Esophagus (tissue), 2 donors: ENCODE data around the gene OCA2. TPM values are rescaled to one million over a fixed set of nuclear protein-coding genes. Genes with fewer than 3 reads are reported as not detected.

Source experiments
- H3K27ac ChIP-seq, 2 donors: one replicate each; pipeline ENCODE4 v1.5.1; 2013; ENCODE audit warnings: low read depth in 2 of 2, mild to moderate bottlenecking in 2 of 2, inconsistent platforms in 1 of 2, low read length in 1 of 2, moderate library complexity in 1 of 2
- H3K27me3 ChIP-seq, 2 donors: one replicate each; pipeline ENCODE4 v1.6.1; 2013; ENCODE audit warnings: low read length in 2 of 2, control low read depth in 1 of 2, mild to moderate bottlenecking in 1 of 2; ENCODE audit not compliant: insufficient read depth in 2 of 2, control insufficient read depth in 1 of 2
- H3K36me3 ChIP-seq, 2 donors: one replicate each; pipeline ENCODE4 v1.6.1; 2013; ENCODE audit warnings: low read length in 1 of 2; ENCODE audit not compliant: control insufficient read depth in 2 of 2, insufficient read depth in 2 of 2
- H3K4me1 ChIP-seq, 2 donors: one replicate each; pipeline ENCODE4 v1.6.1; 2013; ENCODE audit warnings: low read length in 1 of 2; ENCODE audit not compliant: control insufficient read depth in 2 of 2, insufficient read depth in 2 of 2
- H3K4me3 ChIP-seq, 2 donors: one replicate each; pipeline ENCODE4 v1.5.1; 2013; ENCODE audit warnings: low read length in 2 of 2, mild to moderate bottlenecking in 2 of 2, low read depth in 1 of 2, moderate library complexity in 1 of 2
- H3K9me3 ChIP-seq, 2 donors: one replicate each; pipeline ENCODE4 v1.6.1; 2013; ENCODE audit warnings: mild to moderate bottlenecking in 2 of 2, low read depth in 1 of 2, low read length in 1 of 2, moderate library complexity in 1 of 2; ENCODE audit not compliant: control insufficient read depth in 2 of 2, insufficient read depth in 1 of 2
- WGBS, 2 donors: extraction: QIAGEN DNeasy Blood & Tissue Kit; methylation state at CpG; one replicate each; pipeline ENCODE4 v1.1.7; 2013; 5-methylcytosine and 5-hydroxymethylcytosine counted together
- polyA plus RNA-seq, 2 donors: library from polyadenylated mRNA; stranded (reverse); fragments of 200-250 nt; gene quantifications; one replicate each; pipeline ENCODE4 v1.2.3, GENCODE V29; 2013
- donor health status: healthy with polysubstance abuse.
- donor health status: Bipolar disorder and iron deficiency.

The OCA2 gene
- polyA plus RNA-seq, 2 donors, result 1.1 to 1.2 TPM

- H3K9me3 ChIP-seq, result no peaks in the 10 kb centered on the region
- no peak overlapping the region for H3K27ac ChIP-seq
Measured at GRCh38 chr15:27742751-27743477, 356.2 kb downstream of the OCA2 start.

GRCh38 chr15:27741226-27741860 is 357.8 kb downstream of the OCA2 start:
- H3K9me3 ChIP-seq, result no peaks in the 10 kb centered on the region
- WGBS, 2 donors, result 75 to 76% methylated on average over 8 of the region's 8 CpGs
- H3K27me3 ChIP-seq, result no peaks in the 10 kb centered on the region
- H3K27ac ChIP-seq, result no peak overlapping the region
- no peak overlapping the region for H3K4me3 ChIP-seq
- H3K4me1 ChIP-seq, result no peaks in the 10 kb centered on the region
- H3K36me3 ChIP-seq, result no peaks in the 10 kb centered on the region

More at GRCh38 chr15:27742751-27743477, 356.2 kb downstream of the OCA2 start:
- Histone ChIP-seq H3K4me3 (no peak overlapping the region), H3K36me3 (no peaks in the 10 kb centered on the region), H3K27me3 (no peaks in the 10 kb centered on the region), H3K4me1 (no peaks in the 10 kb centered on the region)
- 76 to 88% methylated on average over 16 of the region's 16 CpGs for WGBS, 2 donors

- no peak overlapping the region for H3K27ac ChIP-seq
- no peaks in the 10 kb centered on the region for H3K4me1 ChIP-seq
- 84 to 88% methylated on average over 3 of the region's 3 CpGs for WGBS, 2 donors
- peaks cover 3 to 8% of the 10 kb centered on the region in 2 donors for H3K9me3 ChIP-seq
- no peaks in the 10 kb centered on the region for H3K27me3 ChIP-seq
- H3K36me3 ChIP-seq, result no peaks in the 10 kb centered on the region
- H3K4me3 ChIP-seq, result no peak overlapping the region
Measured at GRCh38 chr15:27734785-27735495, 364.2 kb downstream of the OCA2 start.

- no peak overlapping the region for H3K4me3 ChIP-seq
- H3K9me3 ChIP-seq, result peaks cover 3 to 8% of the 10 kb centered on the region in 2 donors
- no peak overlapping the region for H3K27ac ChIP-seq
- no peaks in the 10 kb centered on the region for H3K4me1 ChIP-seq
- H3K27me3 ChIP-seq, result no peaks in the 10 kb centered on the region
- H3K36me3 ChIP-seq, result no peaks in the 10 kb centered on the region
- WGBS, 2 donors, result 72 to 77% methylated on average over 1 of the region's 1 CpG
Measured at GRCh38 chr15:27731776-27732175, 367.3 kb downstream of the OCA2 start.

- Histone ChIP-seq H3K27me3 (no peaks in the 10 kb centered on the region), H3K27ac (no peak overlapping the region), H3K36me3 (no peaks in the 10 kb centered on the region), H3K4me3 (no peak overlapping the region), H3K4me1 (no peaks in the 10 kb centered on the region), H3K9me3 (peaks cover 3 to 8% of the 10 kb centered on the region in 2 donors)
Measured at GRCh38 chr15:27730868-27731267, 368.2 kb downstream of the OCA2 start.

- H3K27me3 ChIP-seq, result no peaks in the 10 kb centered on the region
- no peak overlapping the region for H3K4me3 ChIP-seq
- H3K27ac ChIP-seq, result no peak overlapping the region
- 77 to 79% methylated on average over 3 of the region's 3 CpGs for WGBS, 2 donors
- H3K36me3 ChIP-seq, result no peaks in the 10 kb centered on the region
- no peaks in the 10 kb centered on the region for H3K9me3 ChIP-seq
- no peaks in the 10 kb centered on the region for H3K4me1 ChIP-seq
Measured at GRCh38 chr15:27725731-27726130, 373.4 kb downstream of the OCA2 start.

- H3K27ac ChIP-seq, result no peak overlapping the region
- H3K36me3 ChIP-seq, result no peaks in the 10 kb centered on the region
- WGBS, 2 donors, result 55 to 68% methylated on average over 5 of the region's 5 CpGs
- no peaks in the 10 kb centered on the region for H3K9me3 ChIP-seq
- H3K4me1 ChIP-seq, result no peaks in the 10 kb centered on the region
- H3K4me3 ChIP-seq, result no peak overlapping the region
- H3K27me3 ChIP-seq, result no peaks in the 10 kb centered on the region
Measured at GRCh38 chr15:27723821-27724220, 375.3 kb downstream of the OCA2 start.

- Histone ChIP-seq H3K4me1 (no peaks in the 10 kb centered on the region), H3K27me3 (no peaks in the 10 kb centered on the region), H3K4me3 (no peak overlapping the region), H3K27ac (no peak overlapping the region), H3K9me3 (peaks cover 0 to 3% of the 10 kb centered on the region in 2 donors), H3K36me3 (no peaks in the 10 kb centered on the region)
- WGBS, 2 donors, result 76 to 85% methylated on average over 9 of the region's 9 CpGs
Measured at GRCh38 chr15:27722102-27722501, 377.0 kb downstream of the OCA2 start.

GRCh38 chr15:27714675-27715074 is 384.4 kb downstream of the OCA2 start:
- Histone ChIP-seq H3K9me3 (peaks cover 0 to 9% of the 10 kb centered on the region in 2 donors), H3K27ac (no peak overlapping the region), H3K36me3 (no peaks in the 10 kb centered on the region), H3K4me1 (no peaks in the 10 kb centered on the region), H3K4me3 (no peak overlapping the region), H3K27me3 (no peaks in the 10 kb centered on the region)
- WGBS, 2 donors, result 83 to 84% methylated on average over 11 of the region's 11 CpGs
